ENCODE data around the gene WDR82. TPM values are rescaled to one million over a fixed set of nuclear protein-coding genes. Genes with fewer than 3 reads are reported as not detected.

Gene WDR82
- total RNA-seq, 2 experiments from 2014 or later: 114 to 132 TPM

GRCh38 chr3:52243791-52244628 is 34.4 kb downstream of the WDR82 start:
- H3K27ac Mint-ChIP-seq: peak overlapping the region; percentile 75
- CTCF ChIA-PET: interaction anchor here (0.8 to 13.8 kb wide), 7 partner anchors 9 to 68 kb away, joined by 3 to 176 read pairs (median 11); partner anchors contain the start of gene WDR82
- peaks cover 37% of the 10 kb centered on the region for H3K36me3 Mint-ChIP-seq
- no peaks in the 10 kb centered on the region for H3K27me3 Mint-ChIP-seq
- peak overlapping the region; percentile 79 for H3K4me3 Mint-ChIP-seq
- no peaks in the 10 kb centered on the region for H3K9me3 Mint-ChIP-seq (ENCODE audit: low read depth)
- peak; percentile 72 for DNase-seq
- ATAC-seq: peak; percentile 5
- peaks cover 73% of the 10 kb centered on the region for H3K4me1 Mint-ChIP-seq

- ATAC-seq (no peak), DNase-seq (no peak)
- H3K27me3 Mint-ChIP-seq: no peaks in the 10 kb centered on the region
- H3K9me3 Mint-ChIP-seq (ENCODE audit: low read depth): no peaks in the 10 kb centered on the region
- H3K4me1 Mint-ChIP-seq: peaks cover 68% of the 10 kb centered on the region
- H3K27ac Mint-ChIP-seq: peak overlapping the region; percentile 80
- CTCF ChIA-PET: interaction anchor here (1.6 to 13.8 kb wide), 4 partner anchors 12 to 49 kb away, joined by 6 to 176 read pairs (median 33); partner anchors contain the start of gene WDR82
- H3K36me3 Mint-ChIP-seq: peaks cover 26% of the 10 kb centered on the region
- no peak overlapping the region for H3K4me3 Mint-ChIP-seq
These were observed 36.4 kb downstream of the WDR82 start for GRCh38 chr3:52242039-52242438.

- CTCF ChIA-PET: interaction anchor here (0.9 to 13.8 kb wide), 13 partner anchors 10 to 206 kb away, joined by 3 to 176 read pairs (median 6); partner anchors contain the start of gene WDR82
- DNase-seq (no peak), ATAC-seq (no peak)
- Mint-ChIP-seq H3K27ac (peak overlapping the region; percentile 95), H3K27me3 (no peaks in the 10 kb centered on the region), H3K9me3 (ENCODE audit: low read depth) (no peaks in the 10 kb centered on the region), H3K36me3 (peaks cover 22% of the 10 kb centered on the region), H3K4me3 (peak overlapping the region; percentile 96), H3K4me1 (peaks cover 70% of the 10 kb centered on the region)
These were observed 37.5 kb downstream of the WDR82 start for GRCh38 chr3:52240886-52241370.

- peak overlapping the region; percentile 96 for H3K4me3 Mint-ChIP-seq
- no peaks in the 10 kb centered on the region for H3K27me3 Mint-ChIP-seq
- H3K4me1 Mint-ChIP-seq: peaks cover 75% of the 10 kb centered on the region
- peak; percentile 34 for ATAC-seq
- CTCF ChIA-PET: interaction anchor here (0.7 to 13.8 kb wide), 14 partner anchors 9 to 206 kb away, joined by 3 to 176 read pairs (median 6); partner anchors contain the start of genes TLR9 and WDR82
- H3K9me3 Mint-ChIP-seq (ENCODE audit: low read depth): no peaks in the 10 kb centered on the region
- peaks cover 23% of the 10 kb centered on the region for H3K36me3 Mint-ChIP-seq
- H3K27ac Mint-ChIP-seq: peak overlapping the region; percentile 95
- DNase-seq: peak; percentile 86
These were observed 38.2 kb downstream of the WDR82 start for GRCh38 chr3:52240059-52240885.

GRCh38 chr3:52238761-52239701 is 39.4 kb downstream of the WDR82 start, which contains the start of gene TWF2:
Gene TWF2 (minus strand): TSS chr3:52239158. CDS start chr3:52239016, 142 bp downstream.
- Mint-ChIP-seq H3K9me3 (ENCODE audit: low read depth) (no peaks in the 10 kb centered on the region), H3K4me3 (peak within 1 kb of the TSS; percentile 96), H3K4me1 (peaks cover 68% of the 10 kb centered on the region), H3K27me3 (no peaks in the 10 kb centered on the region), H3K36me3 (peaks cover 28% of the 10 kb centered on the region), H3K27ac (peak within 1 kb of the TSS; percentile 95)
- peak; percentile 86 for ATAC-seq
- DNase-seq: peak; percentile 87
- CTCF ChIA-PET: interaction anchor here (0.7 to 13.8 kb wide), 13 partner anchors 9 to 207 kb away, joined by 3 to 176 read pairs (median 4); partner anchors contain the start of genes GLYCTK, TLR9 and WDR82

- CTCF ChIA-PET: interaction anchor here (0.7 to 13.8 kb wide), 13 partner anchors 9 to 187 kb away, joined by 3 to 176 read pairs (median 3); partner anchors contain the start of genes GLYCTK, TLR9 and WDR82
- ATAC-seq (no peak), DNase-seq (no peak)
- H3K4me3 Mint-ChIP-seq: peak overlapping the region; percentile 96
- H3K9me3 Mint-ChIP-seq (ENCODE audit: low read depth): no peaks in the 10 kb centered on the region
- peaks cover 65% of the 10 kb centered on the region for H3K4me1 Mint-ChIP-seq
- peaks cover 30% of the 10 kb centered on the region for H3K36me3 Mint-ChIP-seq
- peak overlapping the region; percentile 84 for H3K27ac Mint-ChIP-seq
- no peaks in the 10 kb centered on the region for H3K27me3 Mint-ChIP-seq
These were observed 40.2 kb downstream of the WDR82 start for GRCh38 chr3:52238193-52238760.

GRCh38 chr3:52237657-52238172 is 40.7 kb downstream of the WDR82 start:
- H3K27ac Mint-ChIP-seq: peak overlapping the region; percentile 84
- H3K4me1 Mint-ChIP-seq: peaks cover 69% of the 10 kb centered on the region
- ATAC-seq (no peak), DNase-seq (no peak)
- CTCF ChIA-PET: interaction anchor here (0.7 to 13.8 kb wide), 7 partner anchors 10 to 102 kb away, joined by 3 to 176 read pairs (median 11); partner anchors contain the start of genes TLR9 and WDR82
- peak overlapping the region; percentile 96 for H3K4me3 Mint-ChIP-seq
- H3K27me3 Mint-ChIP-seq: no peaks in the 10 kb centered on the region
- no peaks in the 10 kb centered on the region for H3K9me3 Mint-ChIP-seq (ENCODE audit: low read depth)
- peaks cover 30% of the 10 kb centered on the region for H3K36me3 Mint-ChIP-seq

- H3K27me3 Mint-ChIP-seq: no peaks in the 10 kb centered on the region
- H3K9me3 Mint-ChIP-seq (ENCODE audit: low read depth): no peaks in the 10 kb centered on the region
- H3K36me3 Mint-ChIP-seq: peaks cover 27% of the 10 kb centered on the region
- H3K27ac Mint-ChIP-seq: peak overlapping the region; percentile 61
- ATAC-seq (no peak), DNase-seq (no peak)
- H3K4me3 Mint-ChIP-seq: peak overlapping the region; percentile 48
- CTCF ChIA-PET: interaction anchor here (0.6 to 13.8 kb wide), 10 partner anchors 9 to 235 kb away, joined by 3 to 176 read pairs (median 3); partner anchors contain the start of genes TLR9 and WDR82
- H3K4me1 Mint-ChIP-seq: peaks cover 71% of the 10 kb centered on the region
These were observed 41.3 kb downstream of the WDR82 start for GRCh38 chr3:52237006-52237656.

- no peaks in the 10 kb centered on the region for H3K9me3 Mint-ChIP-seq (ENCODE audit: low read depth)
- no peak for ATAC-seq
- no peaks in the 10 kb centered on the region for H3K27me3 Mint-ChIP-seq
- peaks cover 28% of the 10 kb centered on the region for H3K36me3 Mint-ChIP-seq
- CTCF ChIA-PET: interaction anchor here (0.6 to 13.8 kb wide), 8 partner anchors 11 to 235 kb away, joined by 3 to 176 read pairs (median 23); partner anchors contain the start of genes PPM1M, TLR9 and WDR82
- H3K4me3 Mint-ChIP-seq: no peak overlapping the region
- DNase-seq: no peak
- peaks cover 69% of the 10 kb centered on the region for H3K4me1 Mint-ChIP-seq
- no peak overlapping the region for H3K27ac Mint-ChIP-seq
These were observed 42.0 kb downstream of the WDR82 start for GRCh38 chr3:52236424-52236886.

GRCh38 chr3:52234516-52235447 is 43.7 kb downstream of the WDR82 start:
- peak overlapping the region; percentile 57 for H3K27ac Mint-ChIP-seq
- no peak for ATAC-seq
- no peaks in the 10 kb centered on the region for H3K9me3 Mint-ChIP-seq (ENCODE audit: low read depth)
- CTCF ChIA-PET: interaction anchor here (0.8 to 13.8 kb wide), 9 partner anchors 13 to 252 kb away, joined by 3 to 176 read pairs (median 3); partner anchors contain the start of genes ACY1, PPM1M, TLR9 and WDR82
- H3K4me3 Mint-ChIP-seq: no peak overlapping the region
- H3K36me3 Mint-ChIP-seq: peaks cover 33% of the 10 kb centered on the region
- DNase-seq: no peak
- H3K4me1 Mint-ChIP-seq: peaks cover 57% of the 10 kb centered on the region
- no peaks in the 10 kb centered on the region for H3K27me3 Mint-ChIP-seq

Measured in activated CD8-positive, alpha-beta memory T cell treated with anti-CD3 and anti-CD28 coated beads, Interleukin-2, amount 10 ng/mL, durations not matched to agents 7 days and 5 days (primary cell).